Measurements from ENCODE around the gene TCHP.

Gene TCHP

GRCh38 chr12:109912855-109913321, 12.8 kb downstream of the TCHP start:
- no peak for TF ChIP-seq CTCF (IDR thresholded peaks at IDR 0.05; ENCODE audit: insufficient read depth, missing control alignments)
- DNase-seq (ENCODE audit: insufficient read length, low spot score) (no peak), FAIRE-seq (no peak)

- no peak for TF ChIP-seq CTCF (IDR thresholded peaks at IDR 0.05; ENCODE audit: insufficient read depth, missing control alignments)
- FAIRE-seq = no peak
- no peak for DNase-seq (ENCODE audit: insufficient read length, low spot score)
These were observed 14.4 kb downstream of the TCHP start for GRCh38 chr12:109914461-109914860.

- no peak for FAIRE-seq
- no peak for DNase-seq (ENCODE audit: insufficient read length, low spot score)
- TF ChIP-seq CTCF (IDR thresholded peaks at IDR 0.05; ENCODE audit: insufficient read depth, missing control alignments) = no peak
These were observed 15.3 kb downstream of the TCHP start for GRCh38 chr12:109915171-109916040.

DNA sequence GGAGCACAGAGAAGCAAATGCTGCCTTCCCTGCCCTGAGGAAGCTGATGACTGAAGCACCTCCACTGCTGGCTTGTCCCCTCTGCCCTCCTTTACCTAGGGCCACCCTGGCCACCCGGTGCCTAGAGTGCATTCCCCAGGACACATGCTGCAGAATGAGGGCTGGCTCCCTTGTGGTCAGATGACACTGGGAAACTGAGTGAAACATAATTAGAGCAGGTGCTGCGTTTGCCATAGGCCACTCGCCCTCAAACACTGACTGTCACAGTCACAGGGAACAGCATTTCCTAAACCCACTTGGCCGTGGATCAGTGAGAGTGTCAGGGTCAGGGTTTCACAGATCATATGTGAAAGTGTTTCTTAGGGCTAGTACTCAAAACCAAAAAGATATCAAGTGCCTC, 16.0 kb downstream of the TCHP start:
- TF ChIP-seq CTCF (IDR thresholded peaks at IDR 0.05; ENCODE audit: insufficient read depth, missing control alignments) = no peak
- DNase-seq (ENCODE audit: insufficient read length, low spot score) (no peak), FAIRE-seq (no peak)

DNA sequence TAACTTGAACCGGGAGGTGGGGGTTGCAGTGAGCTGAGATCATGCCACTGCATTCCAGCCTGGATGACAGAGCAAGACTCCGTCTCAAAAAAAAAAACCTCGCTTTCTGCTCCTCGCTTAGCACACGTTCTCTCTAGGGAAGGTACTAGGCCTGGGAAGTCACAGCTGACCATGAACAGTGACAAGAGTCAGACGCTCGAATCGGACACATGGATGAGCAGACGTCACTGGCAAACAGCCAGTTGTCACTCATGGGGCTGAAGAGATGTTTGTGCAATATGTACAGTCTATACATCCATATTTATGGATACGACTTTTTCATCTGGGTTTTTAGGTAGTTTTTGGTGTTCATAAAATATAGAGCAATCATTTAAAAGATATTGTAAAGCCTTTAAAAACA, 19.4 kb downstream of the TCHP start:
- DNase-seq (ENCODE audit: insufficient read length, low spot score) = no peak
- TF ChIP-seq CTCF (IDR thresholded peaks at IDR 0.05; ENCODE audit: insufficient read depth, missing control alignments) = no peak
- no peak for FAIRE-seq

DNA sequence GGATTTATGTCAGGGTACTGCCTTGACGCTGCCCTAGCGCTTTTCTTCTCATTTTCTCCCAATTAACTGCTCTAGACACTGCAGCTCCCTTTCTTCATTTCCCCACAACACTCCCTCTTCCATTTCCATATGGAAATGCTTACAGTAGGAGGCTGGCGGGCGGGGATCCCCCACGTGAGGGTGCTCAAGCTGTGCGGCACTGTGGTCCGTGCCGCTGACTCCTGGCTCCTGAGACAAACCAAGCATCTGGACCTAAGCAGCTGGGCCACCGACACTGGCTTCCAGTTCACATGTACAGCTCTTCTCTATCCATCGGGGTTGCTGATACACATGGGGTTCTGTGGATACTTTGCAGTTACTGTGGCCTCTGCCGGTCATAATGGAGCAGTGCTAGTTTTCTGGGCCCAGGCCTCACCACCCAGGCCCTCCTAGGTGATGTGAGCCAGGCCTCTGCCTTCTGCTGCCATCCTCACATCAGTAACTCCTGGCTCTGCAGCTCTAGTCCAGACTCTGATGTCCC, 20.2 kb downstream of the TCHP start:
- DNase-seq (ENCODE audit: insufficient read length, low spot score) (no peak), FAIRE-seq (no peak)
- TF ChIP-seq CTCF (IDR thresholded peaks at IDR 0.05; ENCODE audit: insufficient read depth, missing control alignments) = no peak

- DNase-seq (ENCODE audit: insufficient read length, low spot score) = no peak
- no peak for FAIRE-seq
- no peak for TF ChIP-seq CTCF (IDR thresholded peaks at IDR 0.05; ENCODE audit: insufficient read depth, missing control alignments)
These were observed 21.9 kb downstream of the TCHP start for GRCh38 chr12:109921982-109922381.
